K562 (cell line): ENCODE measurements around the gene MAN1A1. TPM values are rescaled to one million over a fixed set of nuclear protein-coding genes. Genes with fewer than 3 reads are reported as not detected.
A peak's percentile ranks its signal among the peaks of the same experiment; 100 is the strongest.

Experiments used
- CREBBP ChIP-seq: IDR thresholded peaks from one replicate; pipeline ENCODE4 v1.6.1; 2012; ENCODE audit warnings: low read depth, mild to moderate bottlenecking, control low read depth, inconsistent platforms, low read length
- E2F3 ChIP-seq: fragments of 250-450 bp; sonication (Bioruptor Pico); IDR thresholded peaks from 2 replicates; pipeline ENCODE4 v1.4.0; 2020; ENCODE audit warnings: mild to moderate bottlenecking
- FOXO4 ChIP-seq: fragments of 450-650 bp; formaldehyde crosslinking; IDR thresholded peaks from 2 replicates; pipeline ENCODE4 v1.4.0; 2020; ENCODE audit warnings: mild to moderate bottlenecking, moderate library complexity
- GABPA ChIP-seq: fragments of 200-800 bp; sonication (Bioruptor generic); conservative IDR thresholded peaks from 2 replicates; pipeline ENCODE4 v1.6.1; 2016; ENCODE audit warnings: low read depth, missing genetic modification characterization, missing compliant biosample characterization
- HBP1 ChIP-seq: fragments of 450-650 bp; formaldehyde crosslinking; IDR thresholded peaks from 2 replicates; pipeline ENCODE4 v1.4.0; 2022; ENCODE audit warnings: missing genetic modification characterization
- KLF1 ChIP-seq: fragments of 450-650 bp; IDR thresholded peaks from 2 replicates; pipeline ENCODE4 v1.6.1; 2016; ENCODE audit warnings: missing genetic modification characterization, missing compliant biosample characterization
- MAFF ChIP-seq: IDR thresholded peaks from 2 replicates; pipeline ENCODE4 v1.6.1; 2012; ENCODE audit warnings: low read length, improper control_type of control experiment
- MAFG ChIP-seq: fragments of 450-650 bp; conservative IDR thresholded peaks from 2 replicates; pipeline ENCODE4 v1.6.1; 2016; ENCODE audit warnings: missing genetic modification characterization, missing compliant biosample characterization
- SAP30 ChIP-seq: fragments of 200-600 bp; sonication (generic); IDR thresholded peaks from 2 replicates; pipeline ENCODE4 v1.6.1; 2012; ENCODE audit warnings: borderline replicate concordance, low read depth, mild to moderate bottlenecking, moderate library complexity, low read length, control low read depth, inconsistent platforms; ENCODE audit not compliant: insufficient read depth, poor library complexity, severe bottlenecking
- SRF ChIP-seq, 2 experiments: fragments of 250-450, 450-650 bp in 1 of 2; sonication (Bioruptor Pico) in 1 of 2; sonication (generic) in 1 of 2; formaldehyde crosslinking; IDR thresholded peaks; 2 replicates each; pipeline versions ENCODE4 v1.5.0 to v1.5.1; 2020 to 2022; ENCODE audit warnings: mild to moderate bottlenecking in 1 of 2, missing genetic modification reagents in 1 of 2
- VEZF1 ChIP-seq: fragments of 200-800 bp; sonication (Bioruptor generic); IDR thresholded peaks from 2 replicates; pipeline ENCODE4 v1.6.1; 2017; ENCODE audit warnings: missing genetic modification characterization, missing compliant biosample characterization
- ZBTB34 ChIP-seq: fragments of 250-450 bp; sonication (Bioruptor Pico); IDR thresholded peaks from 2 replicates; pipeline ENCODE4 v1.8.0; 2021; ENCODE audit warnings: mild to moderate bottlenecking, moderate library complexity
- ZBTB8A ChIP-seq: fragments of 450-650 bp; IDR thresholded peaks from 2 replicates; pipeline ENCODE4 v1.6.1; 2018; ENCODE audit warnings: mild to moderate bottlenecking, moderate library complexity; ENCODE audit not compliant: partially characterized antibody
- ZC3H4 ChIP-seq: sonication (generic); formaldehyde crosslinking; IDR thresholded peaks from 2 replicates; pipeline ENCODE4 v1.9.0; 2021; ENCODE audit warnings: missing genetic modification reagents, borderline replicate concordance
- ZFP36 ChIP-seq: fragments of 150-350 bp; IDR thresholded peaks from 2 replicates; pipeline ENCODE4 v1.6.1; 2018; ENCODE audit warnings: low read length, low read depth; ENCODE audit not compliant: partially characterized antibody
- ZFX ChIP-seq: sonication (generic); formaldehyde crosslinking; IDR thresholded peaks from 2 replicates; pipeline ENCODE4 v1.8.0; 2022; ENCODE audit warnings: mild to moderate bottlenecking, missing genetic modification reagents, moderate library complexity
- ZKSCAN3 ChIP-seq: fragments of 250-450 bp; sonication (Bioruptor Pico); IDR thresholded peaks from 2 replicates; pipeline ENCODE4 v1.4.0; 2020
- ZNF445 ChIP-seq: fragments of 250-450 bp; sonication (Bioruptor Pico); IDR thresholded peaks from 2 replicates; pipeline ENCODE4 v1.4.0; 2020; ENCODE audit warnings: low read depth, mild to moderate bottlenecking, moderate library complexity
- ZNF507 ChIP-seq: conservative IDR thresholded peaks from 2 replicates; pipeline ENCODE4 v1.6.1; 2017; ENCODE audit warnings: missing genetic modification characterization, missing compliant biosample characterization
- ZNF584 ChIP-seq: fragments of 200-800 bp; sonication (Bioruptor generic); IDR thresholded peaks from 2 replicates; pipeline ENCODE4 v1.6.1; 2016; ENCODE audit warnings: low read depth, mild to moderate bottlenecking, missing genetic modification characterization, missing compliant biosample characterization
- ZNF695 ChIP-seq: fragments of 450-650 bp; formaldehyde crosslinking; IDR thresholded peaks from 2 replicates; pipeline ENCODE4 v1.4.0; 2020; ENCODE audit warnings: mild to moderate bottlenecking, moderate library complexity
- ZNF717 ChIP-seq: fragments of 250-450 bp; sonication (Bioruptor Pico); IDR thresholded peaks from 2 replicates; pipeline ENCODE4 v1.5.0; 2021
- ZSCAN32 ChIP-seq: fragments of 450-650 bp; formaldehyde crosslinking; IDR thresholded peaks from 2 replicates; pipeline ENCODE4 v1.4.0; 2020; ENCODE audit warnings: mild to moderate bottlenecking, moderate library complexity
- polyA plus RNA-seq, 8 experiments: library from polyadenylated mRNA; depleted of rRNA in 4 of 8; stranded (reverse) in 5 of 8; unstranded in 3 of 8; fragments of >200 nt; fragmentation: Nextera tagmentation in 2 of 8; fragmentation: Illumina TruSeq in 1 of 8; extraction: Ambion mirVana in 2 of 8; extraction: Trizol in 1 of 8; gene quantifications; 2 replicates each; pipeline versions ENCODE4 v1.2.1 to v1.2.3, GENCODE V29; 2011 to 2014; ENCODE audit warnings: inconsistent platforms in 1 of 8, missing spikeins in 1 of 8
- total RNA-seq, 7 experiments: library from RNA; depleted of rRNA in 6 of 7; stranded (reverse); fragments of >200 nt in 6 of 7; fragmentation: Illumina TruSeq in 2 of 7; extraction: Trizol in 2 of 7; gene quantifications; 2 replicates each; pipeline versions ENCODE4 v1.2.1 to v1.2.3, GENCODE V29; 2011 to 2021; ENCODE audit warnings: low replicate concordance in 1 of 7

The MAN1A1 gene
- total and polyA plus RNA-seq, 9 of the 15 experiments (the other 6 are each of a cell fraction or from before 2014, with no cell fraction given) = 24.5 to 78.4 (median 59.7) TPM

- TF ChIP-seq ZBTB34 (CRISPR knock-in tag) (no peak), HBP1 (CRISPR knock-in tag) (no peak), ZC3H4 (CRISPR knock-in tag) (no peak), ZNF717 (CRISPR knock-in tag) (no peak), KLF1 (no peak), ZNF695 (CRISPR knock-in tag) (no peak), ZNF507 (no peak), CREBBP (no peak), E2F3 (CRISPR knock-in tag) (no peak; the same call in 1 of the 2 replicates), FOXO4 (no peak), GABPA (tag) (peak; percentile 55), VEZF1 (CRISPR knock-in tag) (peak; percentile 85), ZFX (CRISPR knock-in tag) (peak; percentile 86), ZNF445 (CRISPR knock-in tag) (no peak), ZNF584 (no peak), MAFF (no peak), MAFG (no peak), SRF (CRISPR knock-in tag; IDR thresholded peaks at IDR 0.05) (peak in 1 of 2 experiments; percentile 31; a peak in 2 of 4 replicates), SAP30 (peak; percentile 3), ZSCAN32 (no peak), ZKSCAN3 (CRISPR knock-in tag) (no peak), ZBTB8A (no peak), ZFP36 (no peak)
These were observed at the start of gene MAN1A1 (continued) for GRCh38 chr6:119349361-119350201.
